Epithelial cell of esophagus (primary cell): ENCODE measurements around the gene SLC26A11.

Experiments used
- DNase-seq: peaks from one replicate; pipeline ENCODE4 v3.0.0; 2010; ENCODE audit warnings: low read depth
- H3K4me3 ChIP-seq: 2 replicates; pipeline ENCODE4 v1.5.1; 2011; ENCODE audit warnings: mild to moderate bottlenecking, low read length, control low read depth
- TF ChIP-seq, protein P1 (sequence below): IDR thresholded peaks from 2 replicates; pipeline ENCODE4 v1.5.1; 2011; ENCODE audit warnings: low read depth, mild to moderate bottlenecking, low read length, control low read depth, inconsistent platforms; ENCODE audit not compliant: insufficient read depth; ENCODE audit errors: missing control alignments

The SLC26A11 gene

DNA sequence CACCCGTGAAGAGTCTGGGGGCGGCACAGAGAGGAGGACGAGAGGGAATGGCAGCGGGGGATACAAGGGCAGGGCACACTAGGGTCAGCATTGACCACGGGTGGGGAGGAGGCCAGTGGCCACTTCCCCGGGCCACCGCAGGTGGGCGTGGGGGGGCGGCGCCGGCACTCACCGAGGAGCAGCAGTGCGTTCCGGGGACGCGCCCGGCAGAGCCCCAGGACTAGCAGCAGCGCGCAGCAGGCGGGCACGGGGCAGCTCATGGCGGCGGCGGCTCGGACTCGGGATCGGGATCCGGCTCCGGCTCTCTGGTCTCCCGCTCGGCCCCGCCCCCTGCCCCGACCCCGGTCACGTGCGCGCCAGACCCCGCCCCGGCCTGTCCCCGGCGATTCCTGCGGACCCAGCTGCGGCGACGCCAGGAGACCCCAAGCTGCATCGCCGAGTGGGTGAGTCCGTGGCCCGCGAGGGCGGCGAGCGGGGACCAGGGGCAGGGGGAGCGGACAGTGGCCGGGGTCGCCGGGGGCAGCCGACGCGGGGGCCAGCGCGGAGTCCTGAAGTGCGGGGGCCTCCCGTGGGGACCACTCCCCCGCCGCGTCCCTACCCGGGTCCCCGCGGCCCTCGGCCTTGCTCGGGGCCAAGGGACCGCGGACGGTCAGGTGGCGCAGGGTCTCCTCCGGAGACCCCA lies at the start of gene SLC26A11, which contains the start of gene SGSH:
Gene SLC26A11 (plus strand): TSS at position 374 of the 682 bp plus-strand sequence. CDS start 1,134 bp downstream, outside the sequence.
Gene SGSH (minus strand): TSS at position 280 of the 682 bp plus-strand sequence. CDS start 20 bp downstream, at position 260.
- H3K4me3 ChIP-seq: peak within 1 kb of the TSS; percentile 74
- peak; percentile 53 for DNase-seq
- TF ChIP-seq, protein P1, sequence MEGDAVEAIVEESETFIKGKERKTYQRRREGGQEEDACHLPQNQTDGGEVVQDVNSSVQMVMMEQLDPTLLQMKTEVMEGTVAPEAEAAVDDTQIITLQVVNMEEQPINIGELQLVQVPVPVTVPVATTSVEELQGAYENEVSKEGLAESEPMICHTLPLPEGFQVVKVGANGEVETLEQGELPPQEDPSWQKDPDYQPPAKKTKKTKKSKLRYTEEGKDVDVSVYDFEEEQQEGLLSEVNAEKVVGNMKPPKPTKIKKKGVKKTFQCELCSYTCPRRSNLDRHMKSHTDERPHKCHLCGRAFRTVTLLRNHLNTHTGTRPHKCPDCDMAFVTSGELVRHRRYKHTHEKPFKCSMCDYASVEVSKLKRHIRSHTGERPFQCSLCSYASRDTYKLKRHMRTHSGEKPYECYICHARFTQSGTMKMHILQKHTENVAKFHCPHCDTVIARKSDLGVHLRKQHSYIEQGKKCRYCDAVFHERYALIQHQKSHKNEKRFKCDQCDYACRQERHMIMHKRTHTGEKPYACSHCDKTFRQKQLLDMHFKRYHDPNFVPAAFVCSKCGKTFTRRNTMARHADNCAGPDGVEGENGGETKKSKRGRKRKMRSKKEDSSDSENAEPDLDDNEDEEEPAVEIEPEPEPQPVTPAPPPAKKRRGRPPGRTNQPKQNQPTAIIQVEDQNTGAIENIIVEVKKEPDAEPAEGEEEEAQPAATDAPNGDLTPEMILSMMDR: no peak

DNA sequence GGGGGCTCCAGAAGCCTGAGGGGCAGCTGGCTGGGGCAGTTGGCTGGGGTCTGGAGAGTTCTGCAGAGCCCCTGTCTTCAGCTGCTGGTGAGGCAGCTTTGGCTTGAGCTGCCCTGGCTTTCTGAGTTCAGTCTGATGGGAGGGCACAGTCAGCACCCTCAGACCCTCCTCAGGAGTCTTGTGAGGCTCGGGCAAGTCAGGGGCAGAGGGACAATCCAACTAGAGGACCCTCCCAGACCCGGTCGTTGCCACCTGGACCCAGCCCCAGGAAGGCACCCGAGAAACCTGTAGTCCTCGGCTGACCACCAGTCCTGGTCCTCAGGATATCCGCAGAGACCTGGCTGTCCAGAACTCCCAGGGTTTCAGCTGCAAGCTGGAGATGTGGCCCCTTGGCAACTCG lies 48.5 kb upstream of the SLC26A11 start:
- no peak overlapping the region for H3K4me3 ChIP-seq
- no peak for DNase-seq
- TF ChIP-seq, protein P1: no peak

DNA sequence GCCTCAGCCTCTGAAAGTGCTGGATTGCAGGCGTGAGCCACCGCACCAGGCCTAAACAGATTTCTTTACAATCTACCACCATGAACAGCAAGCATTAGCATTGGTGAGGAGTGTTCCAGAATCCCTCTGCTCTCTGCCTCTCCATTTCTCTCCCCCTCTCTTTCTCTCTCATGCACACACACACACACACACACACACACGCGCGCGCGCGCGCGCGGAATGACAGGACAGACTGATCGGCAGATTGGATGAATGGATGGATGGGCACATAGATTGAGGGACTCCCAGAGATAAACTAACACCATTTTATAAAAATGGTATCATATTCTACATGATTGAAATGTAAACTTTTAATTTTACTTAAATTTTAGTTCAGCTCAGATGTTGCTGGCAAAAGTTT lies 47.1 kb upstream of the SLC26A11 start:
- no peak overlapping the region for H3K4me3 ChIP-seq
- DNase-seq: no peak
- TF ChIP-seq, protein P1: no peak

DNA sequence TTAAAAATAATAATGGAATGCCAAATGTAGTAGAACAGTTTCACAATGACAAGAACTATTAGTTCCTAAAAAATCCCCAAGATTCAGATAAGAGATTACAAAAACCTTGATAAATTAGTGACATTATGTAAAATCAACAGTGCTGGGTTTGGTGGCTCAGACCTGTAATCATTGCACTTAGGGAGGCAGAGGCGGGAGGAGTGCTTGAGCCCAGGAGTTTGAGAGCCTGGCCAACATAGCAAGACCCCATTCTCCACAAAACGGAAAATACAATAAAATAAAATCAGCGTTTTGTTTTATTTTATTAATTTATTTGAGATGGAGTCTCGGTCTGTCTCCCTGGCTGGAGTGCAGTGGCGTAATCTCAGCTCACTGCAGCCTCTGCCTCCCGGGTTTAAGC lies 46.3 kb upstream of the SLC26A11 start:
- DNase-seq: no peak
- TF ChIP-seq, protein P1: no peak
- H3K4me3 ChIP-seq: no peak overlapping the region

DNA sequence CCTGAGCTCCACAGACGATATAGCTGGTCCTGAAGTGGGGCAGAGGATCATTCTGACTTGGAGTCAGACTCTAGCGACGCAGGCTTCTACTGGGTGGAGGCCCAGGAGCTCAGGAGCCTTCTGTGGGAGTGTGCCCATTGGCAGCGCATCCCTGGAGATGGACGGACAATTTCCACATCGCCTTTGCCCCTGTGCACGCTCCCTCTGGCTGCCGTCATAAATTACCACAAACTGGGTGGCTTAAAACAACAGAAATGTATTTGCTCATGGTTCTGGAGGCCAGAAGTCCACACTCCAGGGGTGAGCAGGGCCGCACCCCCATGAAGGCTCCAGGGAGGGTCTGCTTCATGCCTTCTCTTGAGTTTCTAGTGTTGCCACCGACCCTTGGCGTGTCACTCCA lies 43.5 kb upstream of the SLC26A11 start:
- no peak overlapping the region for H3K4me3 ChIP-seq
- TF ChIP-seq, protein P1: no peak
- no peak for DNase-seq

DNA sequence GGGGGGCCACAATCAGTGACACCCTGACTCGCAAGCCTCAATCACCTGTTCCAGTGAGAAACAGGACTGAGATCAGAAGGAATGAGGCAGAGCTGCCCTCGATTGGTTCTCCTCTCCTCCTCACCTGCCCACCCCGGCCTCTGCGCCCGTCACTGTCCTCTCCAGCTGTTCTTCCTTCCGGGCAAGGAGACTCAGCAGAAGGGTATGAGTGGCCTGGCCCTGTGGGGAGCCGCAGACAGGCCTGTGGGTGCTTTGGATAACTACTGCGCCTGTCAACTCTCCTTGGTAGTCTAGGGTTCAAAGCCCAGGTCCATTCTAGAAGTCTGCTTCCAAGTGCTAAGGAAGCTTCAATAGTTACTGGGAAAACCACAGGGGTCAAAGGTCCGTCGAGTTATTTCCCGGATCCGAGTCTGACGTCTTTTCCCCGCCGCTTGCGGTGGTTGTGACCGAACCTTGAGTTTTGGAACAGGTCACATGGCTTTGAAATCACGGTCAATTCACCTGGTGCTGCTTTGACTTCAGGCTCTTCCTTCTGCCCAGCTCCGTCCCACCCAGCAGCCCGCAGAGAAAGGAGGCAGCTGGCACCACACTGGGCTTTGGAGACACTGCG lies 42.1 kb upstream of the SLC26A11 start:
- TF ChIP-seq, protein P1: no peak
- DNase-seq: no peak
- H3K4me3 ChIP-seq: no peak overlapping the region
